Liver (tissue), 9 donors: ENCODE data around the gene EIF4E. TPM values are rescaled to one million over a fixed set of nuclear protein-coding genes. Genes with fewer than 3 reads are reported as not detected.

Experiments used
- DNase-seq: peaks from one replicate; pipeline ENCODE4 v3.0.0-alpha.2; 2017; ENCODE audit warnings: low spot score
- H3K27ac ChIP-seq, 2 donors: one replicate each; pipeline ENCODE4 v1.7.0; 2013; ENCODE audit warnings: inconsistent platforms in 2 of 2, low read length in 2 of 2, control low read depth in 1 of 2, low read depth in 1 of 2, mild to moderate bottlenecking in 1 of 2
- H3K27me3 ChIP-seq, 4 donors: one replicate each; pipeline versions ENCODE4 v1.6.1 to v1.7.0; 2013; ENCODE audit warnings: low read length in 3 of 4, inconsistent platforms in 1 of 4, mild to moderate bottlenecking in 1 of 4, moderate library complexity in 1 of 4; ENCODE audit not compliant: control insufficient read depth in 4 of 4, insufficient read depth in 4 of 4
- H3K36me3 ChIP-seq, 4 donors: one replicate each; pipeline versions ENCODE4 v1.6.1 to v1.7.0; 2013; ENCODE audit warnings: low read length in 3 of 4, mild to moderate bottlenecking in 3 of 4, low read depth in 1 of 4, moderate library complexity in 1 of 4; ENCODE audit not compliant: control insufficient read depth in 4 of 4, insufficient read depth in 3 of 4
- H3K4me1 ChIP-seq, 4 donors: one replicate each; pipeline versions ENCODE4 v1.6.1 to v1.7.0; 2013; ENCODE audit warnings: low read length in 3 of 4, mild to moderate bottlenecking in 3 of 4, moderate library complexity in 1 of 4; ENCODE audit not compliant: control insufficient read depth in 4 of 4, insufficient read depth in 4 of 4
- H3K4me3 ChIP-seq, 3 donors: one replicate each; pipeline versions ENCODE4 v1.6.1 to v1.7.0; 2013; ENCODE audit warnings: low read length in 3 of 3, control low read depth in 1 of 3, low read depth in 1 of 3, mild to moderate bottlenecking in 1 of 3
- H3K9ac ChIP-seq, 2 donors: one replicate each; pipeline ENCODE4 v1.7.0; 2013; ENCODE audit warnings: low read length in 2 of 2, mild to moderate bottlenecking in 2 of 2, moderate library complexity in 2 of 2, control low read depth in 1 of 2, low read depth in 1 of 2
- H3K9me3 ChIP-seq, 4 donors: one replicate each; pipeline versions ENCODE4 v1.6.1 to v1.7.0; 2013; ENCODE audit warnings: low read length in 3 of 4; ENCODE audit not compliant: control insufficient read depth in 4 of 4
- ATF3 ChIP-seq: IDR thresholded peaks from 2 replicates; pipeline ENCODE4 v1.6.1; 2016; ENCODE audit warnings: antibody characterized with exemption
- EGR1 ChIP-seq, 2 donors: IDR thresholded peaks; 2 replicates each; pipeline ENCODE4 v1.6.1; 2016 to 2018; ENCODE audit warnings: antibody characterized with exemption in 2 of 2, low read depth in 2 of 2
- FOXA1 ChIP-seq: IDR thresholded peaks from 2 replicates; pipeline ENCODE4 v1.6.1; 2016; ENCODE audit warnings: antibody characterized with exemption
- FOXA2 ChIP-seq: IDR thresholded peaks from 2 replicates; pipeline ENCODE4 v1.6.1; 2016; ENCODE audit warnings: antibody characterized with exemption
- GABPA ChIP-seq, 2 donors: IDR thresholded peaks in 1 of 2; conservative IDR thresholded peaks in 1 of 2; 2 replicates each; pipeline ENCODE4 v1.6.1; 2016; ENCODE audit warnings: antibody characterized with exemption in 2 of 2, mild to moderate bottlenecking in 1 of 2, moderate library complexity in 1 of 2
- HNF4A ChIP-seq, 2 donors: conservative IDR thresholded peaks; 2 replicates each; pipeline ENCODE4 v1.6.1; 2016; ENCODE audit warnings: antibody characterized with exemption in 2 of 2, mild to moderate bottlenecking in 2 of 2
- HNF4G ChIP-seq: IDR thresholded peaks from 2 replicates; pipeline ENCODE4 v1.6.1; 2016; ENCODE audit warnings: antibody characterized with exemption
- JUND ChIP-seq, 2 donors: IDR thresholded peaks; 2 replicates each; pipeline ENCODE4 v1.6.1; 2016; ENCODE audit warnings: antibody characterized with exemption in 2 of 2
- MAX ChIP-seq: IDR thresholded peaks from 2 replicates; pipeline ENCODE4 v1.6.1; 2016; ENCODE audit warnings: antibody characterized with exemption
- NR2F2 ChIP-seq: IDR thresholded peaks from 2 replicates; pipeline ENCODE4 v1.6.1; 2016; ENCODE audit warnings: antibody characterized with exemption
- RAD21 ChIP-seq, 2 donors: IDR thresholded peaks; 2 replicates each; pipeline ENCODE4 v1.6.1; 2016; ENCODE audit warnings: antibody characterized with exemption in 2 of 2, mild to moderate bottlenecking in 2 of 2
- RXRA ChIP-seq, 2 donors: IDR thresholded peaks; 2 replicates each; pipeline ENCODE4 v1.6.1; 2017 to 2018; ENCODE audit warnings: antibody characterized with exemption in 2 of 2, mild to moderate bottlenecking in 1 of 2
- SP1 ChIP-seq: IDR thresholded peaks from 2 replicates; pipeline ENCODE4 v1.6.1; 2018; ENCODE audit warnings: antibody characterized with exemption, mild to moderate bottlenecking
- TAF1 ChIP-seq: conservative IDR thresholded peaks from 2 replicates; pipeline ENCODE4 v1.6.1; 2016; ENCODE audit warnings: antibody characterized with exemption, mild to moderate bottlenecking
- YY1 ChIP-seq: IDR thresholded peaks from 2 replicates; pipeline ENCODE4 v1.6.1; 2016; ENCODE audit warnings: antibody characterized with exemption, mild to moderate bottlenecking
- WGBS: extraction: QIAGEN DNeasy Blood & Tissue Kit; methylation state at CpG from one replicate; pipeline ENCODE4 v1.1.7; 2013; 5-methylcytosine and 5-hydroxymethylcytosine counted together
- polyA plus RNA-seq, 2 donors: library from polyadenylated mRNA; stranded (reverse) in 1 of 2; unstranded in 1 of 2; fragments of 200-250 nt in 1 of 2; fragments of >200 nt in 1 of 2; fragmentation: Nextera tagmentation in 1 of 2; extraction: Ambion mirVana in 1 of 2; gene quantifications; one replicate each; pipeline versions ENCODE4 v1.2.1 to v1.2.3, GENCODE V29; 2013 to 2015
- total RNA-seq, 2 donors: library from RNA; depleted of rRNA; stranded (reverse); fragments of >200 nt; gene quantifications; one replicate each; pipeline ENCODE4 v1.2.3, GENCODE V29; 2014
- TF ChIP-seq, protein P1 (sequence below): IDR thresholded peaks from 2 replicates; pipeline ENCODE4 v1.6.1; 2016; ENCODE audit warnings: antibody characterized with exemption, mild to moderate bottlenecking
- TF ChIP-seq, protein P2 (sequence below): fragments of 150-350 bp; IDR thresholded peaks from 2 replicates; pipeline ENCODE4 v1.5.1; 2017; ENCODE audit warnings: improper control_type of control experiment, low read depth, low read length; ENCODE audit not compliant: missing input control
- TF ChIP-seq, protein P3 (sequence below): IDR thresholded peaks from 2 replicates; pipeline ENCODE4 v1.6.1; 2016; ENCODE audit warnings: antibody characterized with exemption
- donor health status: healthy.
- donor health status: healthy.
- donor health status: healthy.
- donor health status: healthy.
- donor health status: healthy.

EIF4E gene
- total and polyA plus RNA-seq, 4 donors, result 32.0 to 64.6 (median 52.2) TPM

GRCh38 chr4:98950925-98951324 is 22.0 kb upstream of the EIF4E start:
- no peaks in the 10 kb centered on the region for H3K36me3 ChIP-seq
- TF ChIP-seq, protein P1, sequence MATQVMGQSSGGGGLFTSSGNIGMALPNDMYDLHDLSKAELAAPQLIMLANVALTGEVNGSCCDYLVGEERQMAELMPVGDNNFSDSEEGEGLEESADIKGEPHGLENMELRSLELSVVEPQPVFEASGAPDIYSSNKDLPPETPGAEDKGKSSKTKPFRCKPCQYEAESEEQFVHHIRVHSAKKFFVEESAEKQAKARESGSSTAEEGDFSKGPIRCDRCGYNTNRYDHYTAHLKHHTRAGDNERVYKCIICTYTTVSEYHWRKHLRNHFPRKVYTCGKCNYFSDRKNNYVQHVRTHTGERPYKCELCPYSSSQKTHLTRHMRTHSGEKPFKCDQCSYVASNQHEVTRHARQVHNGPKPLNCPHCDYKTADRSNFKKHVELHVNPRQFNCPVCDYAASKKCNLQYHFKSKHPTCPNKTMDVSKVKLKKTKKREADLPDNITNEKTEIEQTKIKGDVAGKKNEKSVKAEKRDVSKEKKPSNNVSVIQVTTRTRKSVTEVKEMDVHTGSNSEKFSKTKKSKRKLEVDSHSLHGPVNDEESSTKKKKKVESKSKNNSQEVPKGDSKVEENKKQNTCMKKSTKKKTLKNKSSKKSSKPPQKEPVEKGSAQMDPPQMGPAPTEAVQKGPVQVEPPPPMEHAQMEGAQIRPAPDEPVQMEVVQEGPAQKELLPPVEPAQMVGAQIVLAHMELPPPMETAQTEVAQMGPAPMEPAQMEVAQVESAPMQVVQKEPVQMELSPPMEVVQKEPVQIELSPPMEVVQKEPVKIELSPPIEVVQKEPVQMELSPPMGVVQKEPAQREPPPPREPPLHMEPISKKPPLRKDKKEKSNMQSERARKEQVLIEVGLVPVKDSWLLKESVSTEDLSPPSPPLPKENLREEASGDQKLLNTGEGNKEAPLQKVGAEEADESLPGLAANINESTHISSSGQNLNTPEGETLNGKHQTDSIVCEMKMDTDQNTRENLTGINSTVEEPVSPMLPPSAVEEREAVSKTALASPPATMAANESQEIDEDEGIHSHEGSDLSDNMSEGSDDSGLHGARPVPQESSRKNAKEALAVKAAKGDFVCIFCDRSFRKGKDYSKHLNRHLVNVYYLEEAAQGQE, result no peak
- TF ChIP-seq SP1 (no peak), RXRA (IDR thresholded peaks at IDR 0.05) (no peak), HNF4A (conservative IDR thresholded peaks at IDR 0.05) (no peak), ATF3 (no peak), MAX (no peak), YY1 (no peak), GABPA (IDR thresholded peaks at IDR 0.05 in 1 of 2, conservative IDR thresholded peaks at IDR 0.05 in 1 of 2) (no peak), TAF1 (no peak), FOXA1 (no peak), JUND (IDR thresholded peaks at IDR 0.05) (no peak), RAD21 (IDR thresholded peaks at IDR 0.05) (no peak), HNF4G (no peak), FOXA2 (no peak), NR2F2 (no peak), EGR1 (IDR thresholded peaks at IDR 0.05; ENCODE audit: low read depth in 2 of 2) (no peak)
- TF ChIP-seq, protein P2, sequence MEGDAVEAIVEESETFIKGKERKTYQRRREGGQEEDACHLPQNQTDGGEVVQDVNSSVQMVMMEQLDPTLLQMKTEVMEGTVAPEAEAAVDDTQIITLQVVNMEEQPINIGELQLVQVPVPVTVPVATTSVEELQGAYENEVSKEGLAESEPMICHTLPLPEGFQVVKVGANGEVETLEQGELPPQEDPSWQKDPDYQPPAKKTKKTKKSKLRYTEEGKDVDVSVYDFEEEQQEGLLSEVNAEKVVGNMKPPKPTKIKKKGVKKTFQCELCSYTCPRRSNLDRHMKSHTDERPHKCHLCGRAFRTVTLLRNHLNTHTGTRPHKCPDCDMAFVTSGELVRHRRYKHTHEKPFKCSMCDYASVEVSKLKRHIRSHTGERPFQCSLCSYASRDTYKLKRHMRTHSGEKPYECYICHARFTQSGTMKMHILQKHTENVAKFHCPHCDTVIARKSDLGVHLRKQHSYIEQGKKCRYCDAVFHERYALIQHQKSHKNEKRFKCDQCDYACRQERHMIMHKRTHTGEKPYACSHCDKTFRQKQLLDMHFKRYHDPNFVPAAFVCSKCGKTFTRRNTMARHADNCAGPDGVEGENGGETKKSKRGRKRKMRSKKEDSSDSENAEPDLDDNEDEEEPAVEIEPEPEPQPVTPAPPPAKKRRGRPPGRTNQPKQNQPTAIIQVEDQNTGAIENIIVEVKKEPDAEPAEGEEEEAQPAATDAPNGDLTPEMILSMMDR, result no peak
- TF ChIP-seq, protein P3, sequence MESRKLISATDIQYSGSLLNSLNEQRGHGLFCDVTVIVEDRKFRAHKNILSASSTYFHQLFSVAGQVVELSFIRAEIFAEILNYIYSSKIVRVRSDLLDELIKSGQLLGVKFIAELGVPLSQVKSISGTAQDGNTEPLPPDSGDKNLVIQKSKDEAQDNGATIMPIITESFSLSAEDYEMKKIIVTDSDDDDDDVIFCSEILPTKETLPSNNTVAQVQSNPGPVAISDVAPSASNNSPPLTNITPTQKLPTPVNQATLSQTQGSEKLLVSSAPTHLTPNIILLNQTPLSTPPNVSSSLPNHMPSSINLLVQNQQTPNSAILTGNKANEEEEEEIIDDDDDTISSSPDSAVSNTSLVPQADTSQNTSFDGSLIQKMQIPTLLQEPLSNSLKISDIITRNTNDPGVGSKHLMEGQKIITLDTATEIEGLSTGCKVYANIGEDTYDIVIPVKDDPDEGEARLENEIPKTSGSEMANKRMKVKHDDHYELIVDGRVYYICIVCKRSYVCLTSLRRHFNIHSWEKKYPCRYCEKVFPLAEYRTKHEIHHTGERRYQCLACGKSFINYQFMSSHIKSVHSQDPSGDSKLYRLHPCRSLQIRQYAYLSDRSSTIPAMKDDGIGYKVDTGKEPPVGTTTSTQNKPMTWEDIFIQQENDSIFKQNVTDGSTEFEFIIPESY, result no peak
- H3K4me1 ChIP-seq, result no peaks in the 10 kb centered on the region
- no peak for DNase-seq
- no peak overlapping the region for H3K9ac ChIP-seq
- H3K9me3 ChIP-seq, result no peaks in the 10 kb centered on the region
- no peaks in the 10 kb centered on the region for H3K27me3 ChIP-seq
- no peak overlapping the region for H3K27ac ChIP-seq
- WGBS, result 90% methylated on average over 1 of the region's 1 CpG
- H3K4me3 ChIP-seq, result no peak overlapping the region
